HG02870 (cell line): ENCODE measurements around the gene PPARD.
"Not testable (repeated sequence)": the region's sequence is repeated elsewhere in the genome, so short reads cannot be mapped to it uniquely, and the experiment has no call there.

Experiments used
- ATAC-seq: cut with Tn5 transposase; IDR thresholded peaks from one replicate; pipeline ENCODE4 v1.9.1; 2021; ENCODE audit warnings: mild to moderate bottlenecking, moderate library complexity; ENCODE audit not compliant: unreplicated experiment

The PPARD gene

DNA sequence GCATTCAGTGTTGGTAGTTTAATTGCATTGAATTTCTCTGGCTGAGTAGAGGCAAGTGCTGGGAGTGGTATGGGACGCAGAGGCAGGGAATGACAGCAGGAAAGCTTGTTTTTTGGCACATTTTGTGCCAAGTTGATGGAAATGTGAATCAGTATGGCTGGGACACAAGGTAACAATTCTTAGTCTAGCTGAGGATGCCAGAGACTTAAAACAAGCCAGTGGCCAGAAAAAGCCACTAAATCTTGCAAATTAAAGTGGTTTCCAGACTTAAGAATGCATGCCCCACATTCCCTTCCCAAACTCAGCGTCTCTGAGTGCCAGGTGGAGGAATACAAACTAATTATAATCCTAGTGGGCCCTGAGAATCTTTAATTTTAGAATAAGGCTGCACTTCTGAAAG, 35.9 kb downstream of the PPARD start:
- no peak for ATAC-seq

DNA sequence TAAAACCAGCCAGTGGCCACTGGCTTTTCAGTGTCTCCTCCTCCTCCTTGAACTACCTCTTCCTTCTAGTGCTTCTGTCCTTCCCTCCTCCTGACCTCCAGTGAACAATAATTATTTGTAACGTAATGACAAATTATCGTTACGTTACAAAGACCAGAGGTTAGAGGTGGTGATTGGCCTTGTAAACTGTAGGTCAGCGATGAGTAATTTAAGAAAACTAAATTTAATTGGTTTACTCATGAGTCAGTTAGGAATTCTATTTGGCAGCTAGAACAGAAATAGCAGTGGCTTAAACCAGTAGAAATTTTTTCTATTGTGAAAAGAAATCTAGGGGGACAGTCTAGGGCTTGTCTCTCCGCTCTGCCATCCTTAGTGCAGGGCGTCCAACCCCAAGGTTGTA, 38.8 kb downstream of the PPARD start:
- ATAC-seq: no peak

DNA sequence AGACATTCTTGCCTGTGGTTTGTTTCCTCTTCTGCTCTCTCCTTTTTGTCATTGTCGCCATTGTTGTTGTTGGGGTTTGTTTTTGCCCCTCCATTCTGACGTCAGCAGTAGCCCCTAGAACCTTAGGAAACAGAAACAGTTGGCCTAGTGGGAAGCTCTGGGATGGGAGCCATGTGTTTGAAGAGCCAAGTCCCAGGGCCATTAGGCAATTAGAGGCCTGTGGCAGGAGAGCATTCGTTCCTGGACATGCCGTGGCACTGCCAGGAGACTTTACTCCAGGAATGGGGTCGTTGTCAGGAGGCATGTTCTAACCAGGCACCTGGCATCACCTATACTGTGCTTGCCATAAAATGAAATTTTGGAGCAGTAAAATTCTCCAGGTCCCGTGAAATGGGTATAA, 39.7 kb downstream of the PPARD start:
- ATAC-seq: no peak

DNA sequence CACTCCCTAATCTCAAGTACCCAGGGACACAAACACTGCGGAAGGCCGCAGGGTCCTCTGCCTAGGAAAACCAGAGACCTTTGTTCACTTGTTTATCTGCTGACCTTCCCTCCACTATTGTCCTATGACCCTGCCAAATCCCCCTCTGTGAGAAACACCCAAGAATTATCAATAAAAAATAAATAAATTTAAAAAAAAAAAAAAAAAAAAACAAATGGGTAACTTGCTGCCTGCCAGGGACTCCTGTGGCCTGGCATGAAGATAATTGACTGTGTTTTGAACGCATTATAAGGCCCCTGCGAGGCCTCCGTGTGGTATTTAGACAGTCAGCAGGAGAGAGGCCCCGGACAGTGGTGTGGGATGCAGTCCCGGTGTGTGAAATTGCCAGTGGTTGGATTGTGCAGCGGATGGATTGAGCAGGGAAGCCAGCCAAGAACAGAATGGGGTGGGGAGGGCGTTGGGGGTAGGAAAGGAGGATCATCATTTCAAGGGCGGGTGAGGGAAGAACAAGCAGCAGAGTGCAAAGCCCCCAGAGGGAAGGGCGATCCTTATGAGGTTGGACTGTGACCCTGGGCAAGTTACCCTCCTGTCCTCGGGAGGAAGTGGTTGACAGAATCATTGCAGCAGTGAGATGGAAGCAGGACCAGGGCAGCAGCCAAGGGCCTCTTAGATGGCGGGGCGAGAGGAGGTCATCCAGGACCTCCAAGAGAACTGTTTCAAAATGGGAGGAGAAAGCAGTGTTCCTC, 43.3 kb downstream of the PPARD start:
- no peak for ATAC-seq

DNA sequence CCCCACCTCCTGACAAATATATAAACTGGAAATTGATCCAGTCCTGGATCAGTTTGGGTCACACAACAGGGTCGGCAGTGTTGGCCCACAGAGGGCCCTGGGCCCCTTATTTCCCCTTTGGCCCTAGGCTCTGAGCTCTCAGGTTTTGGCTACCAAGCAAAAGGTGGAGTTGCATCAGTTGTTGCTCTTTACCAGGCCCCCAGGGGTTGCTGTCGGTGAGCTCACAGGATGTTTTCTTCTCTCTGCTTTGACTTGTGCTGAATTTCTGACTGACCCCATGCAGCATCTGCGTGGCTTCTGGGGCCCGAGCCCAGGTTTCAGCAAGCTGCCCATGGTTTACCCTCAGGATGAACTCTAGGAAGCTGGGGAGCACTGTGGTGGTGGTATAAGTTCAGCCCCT, 44.6 kb downstream of the PPARD start:
- ATAC-seq: no peak

DNA sequence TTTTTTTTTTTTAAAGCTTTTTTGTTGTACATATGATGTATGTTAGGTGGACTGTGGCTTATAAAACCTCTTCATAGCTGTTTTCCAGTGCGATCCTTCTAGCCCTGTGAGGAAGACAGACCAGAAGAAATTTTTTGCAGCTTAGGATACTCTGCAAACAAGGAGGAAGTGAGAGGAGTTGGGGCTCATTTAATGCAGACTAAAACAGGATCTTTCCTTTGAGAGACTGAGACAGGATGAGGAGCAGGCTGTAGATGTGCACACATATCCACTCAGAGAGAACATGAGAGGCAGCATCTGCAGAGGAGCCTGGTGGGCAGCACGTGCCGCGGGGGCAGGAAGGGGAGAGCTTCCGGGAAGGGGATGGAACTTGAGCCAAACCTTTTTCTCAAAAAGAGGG, 45.7 kb downstream of the PPARD start:
- ATAC-seq: no peak

DNA sequence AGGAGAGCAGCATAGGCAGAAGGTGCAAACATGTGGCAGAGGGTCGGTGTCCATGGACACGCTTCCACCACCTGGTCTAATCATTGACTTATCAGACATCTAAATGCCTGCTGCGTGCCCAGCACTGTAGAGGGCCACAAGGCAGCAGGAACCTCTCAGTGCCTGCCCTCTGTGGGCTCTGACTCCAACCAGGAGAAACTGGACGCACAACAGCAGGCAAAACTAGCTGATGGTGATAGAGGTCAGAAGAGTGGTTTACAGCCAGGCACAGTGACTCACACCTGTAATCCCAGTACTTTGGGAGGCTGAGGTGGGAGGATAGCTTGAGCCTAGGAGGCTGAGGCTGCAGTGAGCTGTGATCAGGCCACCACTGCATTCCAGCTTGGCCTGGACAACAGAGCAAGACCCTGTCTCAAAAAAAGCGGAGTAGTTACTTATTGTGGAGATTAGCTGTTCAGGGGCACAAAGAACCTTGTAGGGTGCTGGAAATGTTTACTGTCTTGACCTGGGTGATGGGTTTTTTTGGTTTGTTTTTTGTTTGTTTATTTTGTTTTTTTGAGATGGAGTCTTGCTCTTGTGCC, 46.5 kb downstream of the PPARD start:
- ATAC-seq: no peak

DNA sequence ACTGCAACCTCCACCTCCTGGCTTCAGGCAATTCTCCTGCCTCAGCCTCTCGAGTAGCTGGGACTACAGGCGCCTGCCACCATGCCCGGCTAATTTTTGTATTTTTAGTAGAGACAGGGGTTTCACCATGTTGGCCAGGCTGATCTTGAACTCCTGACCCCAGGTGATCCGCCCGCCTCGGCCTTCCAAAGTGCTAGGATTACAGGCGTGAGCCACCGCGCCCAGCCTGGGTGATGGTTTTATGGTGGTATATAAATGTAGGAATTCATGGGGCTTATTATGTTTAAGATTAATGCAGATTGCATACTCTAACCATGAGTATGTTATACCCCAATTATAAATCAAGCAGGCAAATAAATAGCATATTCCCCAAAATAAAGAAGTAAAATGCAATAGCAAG, 47.0 kb downstream of the PPARD start:
- ATAC-seq: not testable (repeated sequence)

DNA sequence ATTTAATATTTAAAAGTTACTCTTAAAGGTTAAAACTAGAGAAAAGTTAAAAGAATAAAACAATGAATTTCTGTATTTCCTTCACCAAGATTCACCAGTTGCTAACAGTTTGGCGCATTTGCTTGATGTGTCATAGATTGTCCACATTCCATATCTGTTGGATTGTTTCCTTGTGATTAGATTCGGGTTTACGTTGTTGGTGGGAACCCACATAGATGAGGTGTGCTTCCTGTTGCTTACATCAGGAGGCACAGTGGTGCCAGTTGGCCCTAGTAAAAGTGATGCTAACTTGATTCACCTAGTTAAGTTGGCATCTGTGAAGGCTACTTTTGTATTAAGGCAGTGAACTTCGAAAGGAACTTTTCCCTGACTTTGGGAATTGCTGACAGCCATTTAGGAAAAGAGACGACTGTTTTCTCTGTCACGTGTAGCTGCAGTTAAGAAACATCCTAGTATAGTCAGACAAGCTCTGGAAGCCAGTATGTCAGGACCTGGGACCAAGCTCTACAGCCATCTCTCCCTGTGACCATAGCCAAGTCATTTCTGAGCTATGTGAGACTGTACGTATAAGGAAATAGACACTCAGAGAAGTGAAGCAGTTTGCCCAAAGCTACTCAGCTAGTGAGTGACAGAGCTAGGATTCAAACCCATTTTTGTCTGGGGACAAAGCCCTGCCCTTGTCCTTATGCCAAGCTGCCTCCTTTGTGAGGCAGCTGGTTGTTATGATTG, 49.0 kb downstream of the PPARD start:
- ATAC-seq: no peak

DNA sequence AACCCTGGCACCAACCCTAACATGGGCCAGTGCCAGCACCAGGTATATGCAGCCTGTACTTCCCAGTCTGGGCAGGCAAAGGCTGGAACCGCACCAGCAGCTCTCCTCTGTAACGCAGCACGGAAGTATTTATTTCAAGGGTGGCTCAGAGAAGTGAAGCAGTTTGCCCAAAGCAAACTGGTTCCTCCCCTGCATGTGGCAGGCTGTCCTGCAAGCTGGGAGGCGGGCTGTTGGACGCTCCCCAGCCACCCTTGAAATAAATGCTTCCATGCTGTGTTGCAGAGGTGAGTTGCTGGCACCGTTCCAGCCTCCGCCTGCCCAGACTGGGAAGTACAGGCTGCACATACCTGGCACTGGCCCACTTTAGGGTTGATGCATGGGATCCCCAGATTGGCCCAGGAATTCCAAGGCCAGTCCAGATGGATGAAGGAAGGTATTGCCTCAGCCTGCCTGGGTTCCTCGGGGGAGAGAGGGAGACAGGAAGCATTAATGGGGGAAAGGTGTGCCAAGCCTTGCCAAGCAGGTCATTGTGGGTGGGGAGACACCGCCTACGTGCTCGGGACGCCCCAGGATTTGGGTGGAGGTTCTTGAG, 49.8 kb downstream of the PPARD start:
- ATAC-seq: no peak

DNA sequence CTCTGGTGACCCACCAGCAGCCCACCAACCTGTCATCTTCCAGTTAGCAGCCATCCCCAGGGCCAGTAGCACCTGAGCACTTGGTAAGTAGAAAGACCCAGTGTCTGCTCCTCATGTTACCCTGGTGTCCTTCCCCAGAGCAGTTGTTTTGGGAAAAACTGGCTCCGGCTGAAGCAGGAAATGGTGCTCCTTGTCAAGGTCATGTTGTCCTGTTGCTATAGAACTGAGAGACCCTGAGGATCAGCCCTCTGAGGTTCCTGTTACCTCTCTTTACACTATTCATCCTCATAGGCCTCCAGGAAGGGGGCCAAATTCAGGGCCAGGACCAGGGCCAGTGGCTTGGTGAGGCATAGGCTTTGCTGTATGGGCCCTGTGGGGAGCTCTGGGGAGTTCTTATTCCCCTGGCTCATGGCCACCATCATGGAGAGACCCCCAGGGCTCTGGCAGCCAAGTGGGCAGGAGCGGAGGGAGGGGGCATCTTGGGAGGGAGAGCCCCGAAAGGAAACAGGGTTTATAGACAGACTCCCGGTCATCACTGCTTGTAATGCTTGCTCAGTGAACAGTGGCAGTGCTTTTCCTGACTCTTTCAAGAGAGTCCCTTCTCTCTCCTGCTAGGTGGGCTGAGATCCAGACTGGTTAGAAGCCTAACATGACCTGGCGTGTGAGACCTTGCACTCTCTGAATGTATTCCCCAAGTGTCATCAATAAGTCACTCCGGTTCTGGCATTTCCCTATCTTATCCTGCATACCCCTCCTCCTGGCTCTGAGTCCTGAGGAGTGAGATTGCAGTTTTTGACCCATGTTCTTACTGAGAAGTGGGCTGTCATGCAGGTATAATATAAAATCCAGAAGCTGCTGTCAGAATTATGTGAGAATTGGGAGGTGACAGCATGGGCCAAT, 50.7 kb downstream of the PPARD start:
- ATAC-seq: no peak

DNA sequence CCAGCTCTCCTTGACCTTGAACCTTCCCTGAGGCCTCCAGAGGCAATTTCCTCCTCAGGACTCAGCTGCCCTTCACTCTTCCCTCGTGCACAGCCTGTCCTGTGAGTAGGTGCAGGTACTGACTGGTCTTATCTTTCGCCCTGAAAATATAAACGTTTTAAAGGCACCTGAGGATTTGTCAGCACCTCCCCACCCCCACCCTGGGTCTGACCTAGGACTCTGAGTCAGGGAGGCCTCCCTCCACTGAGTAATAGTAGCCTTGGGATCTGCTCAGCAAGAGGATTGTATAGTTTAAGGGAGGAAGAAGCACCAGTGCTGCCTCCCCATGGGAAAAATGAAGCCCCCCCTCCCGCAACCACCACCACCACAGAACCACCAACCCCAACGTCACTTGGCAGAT, 54.6 kb downstream of the PPARD start:
- no peak for ATAC-seq

DNA sequence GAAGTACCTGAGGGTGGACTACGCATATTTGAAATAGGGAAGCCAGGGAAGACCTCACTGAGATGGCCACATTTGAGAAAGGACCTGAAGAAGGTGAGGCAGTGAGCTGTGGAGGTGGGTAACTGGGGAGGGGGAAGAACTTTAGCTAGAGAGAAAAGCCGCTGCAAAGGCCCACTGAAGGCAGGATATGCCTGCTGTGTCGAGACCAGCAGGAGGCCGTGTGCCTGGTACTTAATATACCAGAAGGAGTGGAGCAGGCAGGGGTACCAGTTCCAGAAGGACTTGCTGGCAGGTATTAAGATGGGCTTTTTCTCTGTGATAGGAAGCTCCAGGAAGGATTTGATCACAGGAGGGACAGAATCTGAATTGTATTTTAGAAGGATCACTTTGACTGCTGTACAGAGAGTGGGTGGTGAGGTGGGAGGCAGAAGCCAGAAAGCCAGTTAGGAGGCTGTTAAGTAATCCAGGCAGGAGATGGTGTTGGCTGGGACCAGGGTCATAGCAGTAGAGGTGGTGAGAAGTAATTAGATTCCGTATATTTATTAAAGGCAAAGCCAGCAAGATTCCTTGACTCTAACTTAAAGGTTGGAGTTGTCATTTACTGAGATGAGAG, 55.6 kb downstream of the PPARD start:
- no peak for ATAC-seq

DNA sequence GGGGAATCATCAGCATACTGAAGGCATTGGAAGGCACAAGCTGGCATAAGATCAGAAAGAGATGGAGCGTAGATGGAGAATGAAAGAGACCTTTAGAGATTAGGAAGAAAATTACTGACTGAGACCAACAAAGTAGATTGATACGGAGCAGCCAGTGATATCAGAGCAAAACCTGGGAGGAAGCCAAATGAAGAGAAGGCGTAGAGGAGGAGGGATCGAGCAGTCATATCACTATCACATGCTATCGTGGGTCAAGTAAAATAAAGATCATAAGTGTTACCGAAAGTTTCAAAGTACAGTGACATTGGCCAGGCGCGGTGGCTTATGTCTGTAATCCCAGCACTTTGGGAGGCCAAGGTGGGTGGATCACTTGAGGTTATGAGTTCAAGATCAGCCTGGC, 56.2 kb downstream of the PPARD start:
- no peak for ATAC-seq

DNA sequence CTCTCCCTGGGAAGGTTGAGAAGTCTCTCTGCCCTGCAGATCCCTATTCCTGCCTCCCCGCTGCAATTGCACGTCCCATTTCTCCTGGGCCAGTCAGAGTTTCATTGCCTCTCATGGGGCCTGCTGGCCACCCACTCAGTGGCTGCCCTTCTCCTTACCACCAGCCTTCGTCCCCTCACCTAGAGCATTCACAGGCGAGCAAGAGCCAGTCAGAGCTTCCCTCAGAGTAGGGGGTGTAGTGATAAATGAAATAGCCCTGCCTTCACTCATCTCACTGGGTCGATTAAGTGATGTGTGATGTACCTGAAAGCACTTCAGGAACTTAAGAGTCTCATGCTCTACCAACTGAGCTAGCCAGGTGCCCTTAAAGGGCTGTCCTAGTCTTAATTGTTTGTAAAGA, 57.8 kb downstream of the PPARD start:
- no peak for ATAC-seq

DNA sequence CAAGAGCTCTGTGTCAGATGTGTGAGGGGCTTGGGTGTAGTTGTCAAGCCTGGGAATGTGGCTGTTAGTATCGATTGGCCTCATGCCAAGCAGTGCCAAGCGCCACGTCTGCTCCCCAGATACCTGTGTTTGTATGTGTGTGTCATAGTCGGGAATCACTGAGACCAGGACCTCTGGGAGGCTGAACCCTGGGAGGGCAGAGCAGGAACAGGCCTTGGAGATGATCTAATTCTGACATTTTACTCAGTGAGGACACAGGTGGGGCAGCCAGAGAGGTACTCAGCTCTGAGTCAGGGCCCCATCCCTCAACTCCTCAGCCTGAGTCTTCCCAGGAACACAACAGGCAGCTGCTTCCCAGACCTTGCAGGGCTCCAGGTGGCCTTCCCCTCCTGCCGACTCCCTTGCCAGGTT, 58.5 kb downstream of the PPARD start:
- no peak for ATAC-seq

DNA sequence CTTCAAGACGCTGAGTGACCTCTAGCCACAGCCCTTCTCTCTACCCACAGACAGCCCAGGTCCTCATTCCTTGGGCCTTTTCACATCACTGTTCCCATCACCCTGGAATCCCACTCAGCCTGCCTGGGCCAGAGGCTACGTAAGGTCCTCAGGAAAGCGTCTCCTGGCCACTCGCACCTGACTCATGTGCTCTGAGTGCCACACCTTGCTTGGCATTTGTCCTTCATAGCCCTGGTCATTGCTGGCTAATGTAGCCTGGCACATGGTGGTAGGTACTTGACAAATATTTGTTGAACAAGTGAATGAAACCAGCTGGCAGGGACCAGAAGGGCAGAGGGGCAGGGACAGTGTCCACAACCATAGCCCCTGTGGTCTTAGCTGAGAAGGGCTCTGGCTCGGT, 59.2 kb downstream of the PPARD start:
- no peak for ATAC-seq

DNA sequence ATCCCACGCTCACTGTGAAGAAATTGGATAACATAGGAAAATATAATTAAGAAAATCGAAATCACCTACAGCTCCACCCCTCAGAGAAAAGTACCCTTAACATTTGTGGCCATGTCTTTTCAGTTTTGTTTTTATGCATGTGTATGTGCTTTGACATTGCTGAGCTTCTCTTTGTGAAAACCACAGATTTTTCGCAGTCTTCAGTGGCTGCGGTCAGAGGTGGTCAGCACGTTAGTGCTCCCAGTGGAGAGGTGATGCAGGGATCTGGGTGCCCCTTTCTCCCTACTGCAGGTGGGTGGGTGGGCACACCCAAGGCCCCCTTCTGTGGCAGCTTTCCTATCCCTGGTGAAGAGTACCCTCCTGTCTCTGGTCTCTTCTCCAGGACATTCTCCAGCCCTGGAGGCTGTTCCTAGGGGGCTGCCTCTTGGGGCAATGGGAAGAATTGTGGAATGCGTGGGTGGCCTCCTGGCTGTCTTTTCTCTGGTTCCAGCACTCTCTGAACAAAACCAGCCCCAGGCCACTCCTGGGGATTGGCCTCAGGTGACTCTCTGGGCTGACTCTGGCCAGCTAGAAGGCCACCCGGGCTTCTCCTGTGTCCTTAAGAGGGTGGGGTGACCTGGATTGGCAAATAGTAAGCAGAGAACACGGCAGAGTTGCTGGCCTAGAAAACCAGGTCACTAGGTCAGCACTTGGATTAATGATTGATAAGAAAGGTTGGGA, 59.9 kb downstream of the PPARD start:
- no peak for ATAC-seq

DNA sequence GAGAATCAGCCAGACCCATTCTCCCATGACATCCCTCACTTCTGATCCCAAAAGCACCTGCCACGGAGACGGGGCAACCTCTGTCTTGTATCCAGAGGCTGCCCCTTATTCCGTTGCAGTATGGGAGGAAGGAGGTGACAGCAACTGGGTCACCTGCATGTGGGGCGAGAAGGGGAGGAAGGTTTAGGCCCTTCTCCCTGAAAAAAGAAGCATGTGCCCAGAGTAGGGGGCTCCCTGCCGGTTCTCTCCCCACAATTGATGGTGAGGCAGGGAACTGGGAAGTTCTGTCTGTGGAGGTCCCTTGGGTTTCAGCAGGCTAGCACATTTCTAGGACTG, 60.5 kb downstream of the PPARD start:
- no peak for ATAC-seq
